Left cardiac atrium (tissue), 4 donors: Measurements from ENCODE around the gene NRIP1. TPM values are rescaled to one million over a fixed set of nuclear protein-coding genes. Genes with fewer than 3 reads are reported as not detected.

Source experiments
- ATAC-seq, 2 donors: fragments of 200-7000 bp; cut with Tn5 transposase; one replicate each; pipeline ENCODE4 v1.9.1; 2020; ENCODE audit warnings: mild to moderate bottlenecking in 2 of 2, moderate library complexity in 2 of 2
- DNase-seq: peaks from one replicate; pipeline ENCODE4 v3.0.0-alpha.2; 2020
- intact Hi-C, 2 donors: fragments of 100-400 bp; cut with DNase I; formaldehyde crosslinking; loops; one replicate each; pipeline versions ENCODE4 v1.14.1 to v1.15.1; 2022 to 2023
- total RNA-seq, 2 donors: library from RNA; stranded (reverse); fragmentation: NEBNext Ultra II Directional; extraction: Animal tissue kit (Norgen Biotek cat#: 25700); gene quantifications; one replicate each; pipeline ENCODE4 v1.2.1, GENCODE V29; 2021
- donor health status: DM: no; HTN: yes; CAD: no.
- donor health status: DM: no; HTN: yes; CAD: no; lungs with severe emphysema.
- donor health status: DM: yes; HTN: yes; CAD: no.
- donor health status: Dilated cardiomyopathy.

The NRIP1 gene
- total RNA-seq, 2 donors from 2014 or later = 30.1 to 36.4 TPM

DNA sequence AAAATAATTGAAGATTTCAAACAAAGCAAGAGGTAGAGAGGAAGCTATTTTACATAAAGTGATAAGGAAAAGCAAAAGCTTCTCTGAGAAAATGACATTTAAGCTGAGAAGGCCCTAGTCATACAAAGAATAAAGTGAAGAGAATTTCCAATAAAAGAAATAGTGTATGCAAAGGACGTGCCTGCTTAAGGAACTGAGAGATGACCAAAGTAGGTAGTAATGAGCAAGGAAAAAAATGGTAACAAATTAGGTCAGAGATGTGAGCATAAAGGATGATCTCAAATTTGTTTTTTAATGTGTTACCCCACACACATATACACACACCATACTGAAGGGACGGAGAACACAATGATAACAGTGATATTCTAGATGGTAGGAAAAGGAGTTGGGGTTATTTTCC is 46.4 kb downstream of the NRIP1 start:
- no peak for DNase-seq
- no peak for ATAC-seq
- intact Hi-C loops = no loop called here

DNA sequence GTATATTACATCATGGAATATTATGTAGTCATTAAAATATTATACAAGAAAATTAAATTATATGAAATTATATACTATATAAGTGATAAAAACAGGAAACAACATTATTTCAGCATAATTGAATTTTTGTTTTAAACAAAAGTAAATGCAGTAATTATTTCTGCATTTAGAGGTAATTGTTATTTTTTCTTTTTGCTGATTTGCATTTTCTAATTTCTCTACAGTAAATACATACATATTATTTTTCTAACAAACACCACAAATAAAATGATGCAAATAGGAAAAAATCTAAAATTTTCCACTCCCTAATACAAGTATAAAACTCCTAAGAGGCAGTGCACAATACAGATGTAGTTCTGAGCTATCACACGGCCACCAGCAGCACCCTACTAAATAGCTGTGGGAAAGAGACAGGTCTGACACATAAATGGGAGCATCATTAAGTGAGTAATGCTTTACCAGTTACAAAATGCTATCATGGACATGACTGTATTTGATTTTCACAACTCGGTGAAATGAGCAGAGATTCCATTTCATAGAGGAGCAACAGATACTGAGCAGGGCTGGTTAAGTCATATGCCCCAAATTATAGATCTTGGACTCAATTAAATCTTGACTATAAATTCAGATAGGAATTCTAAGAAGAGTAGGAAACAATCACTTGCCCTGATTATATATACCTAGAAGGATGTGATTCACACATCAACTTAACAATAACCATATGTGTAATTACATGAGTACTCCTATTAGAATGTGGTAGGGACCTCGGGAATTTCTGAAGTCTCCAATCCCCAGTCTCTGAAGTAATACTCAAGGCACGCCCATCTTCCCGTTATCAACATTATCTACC is 49.0 kb downstream of the NRIP1 start:
- DNase-seq = no peak
- ATAC-seq = no peak
- intact Hi-C loops = no loop called here

DNA sequence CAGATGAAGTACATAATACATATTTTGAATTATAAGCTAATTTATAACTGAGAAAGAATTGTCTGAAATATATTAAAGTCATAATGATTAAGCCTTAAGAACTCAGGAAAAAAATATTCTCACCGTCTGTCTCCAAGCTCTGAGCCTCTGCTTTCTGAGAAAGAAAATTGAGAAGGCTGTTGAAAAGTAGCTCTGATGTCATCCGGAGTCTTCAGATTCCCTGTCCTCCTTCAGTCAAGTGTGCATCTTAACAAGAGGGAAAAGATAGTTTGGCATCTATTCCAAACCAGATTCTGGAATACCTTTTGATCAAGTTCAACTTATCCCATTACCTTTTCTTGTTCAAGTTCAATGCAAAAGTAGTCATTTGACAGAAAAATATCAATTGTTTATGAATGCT is 50.6 kb downstream of the NRIP1 start:
- intact Hi-C loops = no loop called here
- DNase-seq (no peak), ATAC-seq (no peak)

DNA sequence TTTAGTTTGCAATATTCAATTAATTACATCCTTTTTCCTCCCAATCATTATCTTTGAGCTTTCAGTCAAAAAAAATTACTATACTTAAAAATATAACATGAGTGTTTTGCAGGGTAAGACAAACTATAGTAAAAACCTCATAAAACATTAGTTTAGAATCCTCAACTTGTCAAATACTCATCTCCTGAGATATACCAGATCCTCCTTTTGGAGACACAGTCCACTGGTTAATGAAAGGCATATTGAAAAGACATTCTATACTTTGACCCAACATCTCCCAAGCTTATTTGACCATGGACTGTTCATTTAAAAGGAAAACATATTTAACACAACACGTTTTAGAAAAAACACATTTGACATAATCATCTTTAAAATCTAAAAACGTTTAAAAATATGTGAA is 52.8 kb downstream of the NRIP1 start:
- ATAC-seq (no peak), DNase-seq (no peak)
- intact Hi-C loops = no loop called here

- DNase-seq (no peak), ATAC-seq (no peak)
- intact Hi-C loops = no loop called here
Measured at GRCh38 chr21:15010645-15011044, 54.2 kb downstream of the NRIP1 start.

- intact Hi-C loops = no loop called here
- DNase-seq (no peak), ATAC-seq (no peak)
Measured at GRCh38 chr21:15009837-15010363, 54.9 kb downstream of the NRIP1 start.

DNA sequence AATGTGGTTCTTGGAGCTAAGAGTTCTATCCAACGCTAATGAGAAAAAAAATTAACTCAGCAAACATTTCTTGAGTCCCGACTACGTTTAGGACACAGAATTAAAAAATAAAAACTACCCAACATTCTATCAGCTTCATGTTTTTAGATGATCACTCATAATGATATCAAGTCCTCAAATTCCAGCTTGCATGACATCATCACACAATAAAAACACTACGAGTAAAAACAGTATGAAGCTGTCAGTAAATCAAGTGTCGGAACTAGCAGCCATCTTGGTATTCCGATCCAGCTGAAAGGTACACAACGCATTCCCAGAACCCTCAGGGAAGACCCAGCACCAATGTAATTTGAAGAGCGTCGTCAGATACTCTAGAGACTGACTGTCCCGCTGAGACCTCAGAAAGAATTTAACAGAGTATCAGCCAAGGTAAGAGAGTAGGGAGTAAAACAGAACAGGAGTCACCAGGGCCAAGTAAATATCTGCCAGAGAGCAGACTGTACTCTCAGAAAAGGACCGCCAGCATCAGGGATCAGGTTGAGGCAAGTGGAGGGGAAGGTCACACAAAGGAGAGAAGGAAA is 57.0 kb downstream of the NRIP1 start:
- no peak for DNase-seq
- intact Hi-C loops = no loop called here
- no peak for ATAC-seq

- intact Hi-C loops = no loop called here
- DNase-seq (no peak), ATAC-seq (peak in 1 of 2 donors; percentile 18)
Measured at GRCh38 chr21:15006594-15007230, 58.1 kb downstream of the NRIP1 start.

DNA sequence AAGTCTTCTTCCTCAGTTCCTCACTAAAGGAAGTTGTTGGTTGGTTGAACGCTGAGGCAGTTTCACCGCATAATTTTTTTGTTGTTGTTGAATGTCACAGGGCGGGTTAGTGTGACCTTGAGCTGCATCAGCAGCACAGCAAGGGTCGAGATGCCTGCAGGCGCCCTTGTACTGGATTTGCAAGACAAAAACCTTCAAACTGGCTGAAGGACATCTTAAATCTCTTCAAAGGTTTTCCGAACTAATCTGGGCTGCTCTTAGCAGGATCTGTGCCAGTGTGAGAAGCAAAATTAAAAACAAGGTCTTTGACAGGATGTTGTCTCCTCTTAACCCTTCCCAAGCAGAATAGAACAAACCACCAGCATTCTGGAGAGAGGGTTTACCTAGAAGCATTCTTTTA is 59.4 kb downstream of the NRIP1 start:
- DNase-seq = no peak
- peak; percentile 30 to 43 for ATAC-seq
- intact Hi-C loops = no loop called here

DNA sequence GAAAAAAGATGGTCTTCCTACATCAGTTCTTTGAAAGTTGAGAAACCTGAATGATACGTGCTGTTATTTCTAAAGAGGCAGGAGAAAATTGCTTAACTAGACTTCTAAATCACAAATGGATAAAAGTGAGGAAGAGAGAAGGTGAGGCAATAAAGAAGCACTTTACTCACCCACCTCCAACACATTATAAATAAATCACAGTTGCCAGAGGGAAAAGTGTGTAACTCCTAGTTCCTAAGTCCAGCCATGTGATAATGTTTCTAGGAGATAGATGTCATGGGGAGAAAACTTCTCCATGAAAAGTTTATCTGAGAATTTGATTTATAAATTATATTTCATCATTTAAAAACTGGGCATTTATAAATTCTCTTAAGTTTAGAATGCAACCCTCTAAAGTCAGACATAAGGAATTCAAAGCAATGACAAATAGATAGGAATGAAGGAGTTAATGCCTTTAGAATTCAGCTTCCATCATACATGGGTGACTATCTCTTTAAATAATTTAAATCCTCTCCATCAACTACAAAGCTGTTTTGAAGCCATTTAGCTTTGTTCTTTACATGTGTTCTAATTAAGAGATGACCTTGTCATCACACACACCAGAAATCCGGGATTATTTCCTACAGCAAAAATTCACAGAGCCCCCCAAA is 60.0 kb downstream of the NRIP1 start:
- intact Hi-C loops = no loop called here
- no peak for DNase-seq
- ATAC-seq = no peak

- DNase-seq (no peak), ATAC-seq (no peak)
- intact Hi-C loops = no loop called here
Measured at GRCh38 chr21:15003463-15004135, 61.2 kb downstream of the NRIP1 start.

DNA sequence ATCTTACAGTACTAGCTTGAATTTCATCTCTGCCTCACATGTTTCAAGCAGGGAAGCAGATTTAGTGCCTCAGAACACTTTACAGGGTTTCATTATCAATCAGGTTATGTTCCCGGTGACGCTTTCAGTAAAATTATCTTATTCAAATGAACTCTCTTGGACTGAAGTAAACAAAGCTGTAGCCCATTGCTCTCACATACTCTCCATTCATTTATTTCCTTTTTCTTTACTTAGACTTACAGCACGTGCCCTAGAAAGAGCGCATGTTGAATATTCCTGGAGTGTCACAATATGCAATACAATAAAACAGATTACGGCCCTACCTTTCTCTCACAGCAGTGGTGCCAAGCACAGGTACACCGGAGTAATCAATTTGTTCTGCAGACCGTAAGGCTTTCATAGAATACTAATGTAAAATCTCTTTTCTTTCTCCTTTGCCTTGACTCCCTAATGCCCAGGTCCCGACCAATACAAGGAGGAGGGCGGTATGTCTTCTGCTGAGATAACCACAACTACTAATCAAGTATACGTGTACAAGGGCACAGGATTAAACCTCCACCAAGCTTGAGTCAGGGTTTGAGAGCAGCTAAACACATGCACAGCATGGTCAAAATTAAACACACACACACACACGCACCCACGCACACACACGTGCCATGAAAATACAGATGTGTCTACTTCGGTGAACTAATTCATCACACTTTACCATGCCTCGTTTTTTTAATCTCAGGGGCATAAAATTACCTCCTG is 62.8 kb downstream of the NRIP1 start:
- no peak for DNase-seq
- intact Hi-C loops = no loop called here
- no peak for ATAC-seq

DNA sequence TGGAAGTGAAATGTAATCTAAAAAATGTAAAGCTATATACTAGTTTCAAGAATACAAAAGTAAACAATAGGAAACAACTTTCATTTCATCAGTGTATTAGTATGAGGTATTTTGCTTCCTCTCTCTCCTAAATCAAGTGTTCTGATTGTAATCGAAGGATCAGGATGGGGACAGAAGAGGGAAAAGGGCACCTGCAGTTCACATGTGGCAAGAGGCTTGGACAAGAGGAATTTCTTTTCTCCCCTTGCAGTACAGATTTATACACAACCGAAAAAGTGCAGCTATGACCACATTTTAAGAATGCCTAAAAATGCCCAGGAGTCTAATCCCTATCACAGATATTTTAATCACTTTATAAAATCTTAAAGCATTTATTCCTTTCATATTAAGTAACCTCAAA is 63.7 kb downstream of the NRIP1 start:
- intact Hi-C loops = no loop called here
- DNase-seq = no peak
- no peak for ATAC-seq

- DNase-seq (no peak), ATAC-seq (no peak)
- intact Hi-C loops = no loop called here
Measured at GRCh38 chr21:15000081-15000480, 64.7 kb downstream of the NRIP1 start.

DNA sequence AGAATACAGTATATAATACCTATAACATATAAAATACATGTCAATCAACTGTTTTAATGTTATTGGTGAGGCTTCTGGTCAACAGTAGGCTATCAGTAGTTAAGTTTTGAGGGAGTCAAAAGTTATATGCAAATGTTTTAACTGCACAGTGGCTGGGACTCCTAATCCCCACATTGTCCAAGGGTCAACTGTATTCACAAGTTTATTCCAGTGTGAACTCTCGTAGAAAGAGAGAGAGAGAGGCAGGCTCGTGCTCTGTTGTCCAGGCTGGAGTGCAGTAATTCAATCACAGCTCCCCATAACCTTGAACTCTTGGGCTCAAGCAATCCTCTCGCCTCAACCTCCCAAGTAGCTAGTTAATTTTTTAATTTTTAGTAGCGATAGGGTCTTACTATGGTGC is 66.0 kb downstream of the NRIP1 start:
- intact Hi-C loops = no loop called here
- DNase-seq (no peak), ATAC-seq (no peak)

DNA sequence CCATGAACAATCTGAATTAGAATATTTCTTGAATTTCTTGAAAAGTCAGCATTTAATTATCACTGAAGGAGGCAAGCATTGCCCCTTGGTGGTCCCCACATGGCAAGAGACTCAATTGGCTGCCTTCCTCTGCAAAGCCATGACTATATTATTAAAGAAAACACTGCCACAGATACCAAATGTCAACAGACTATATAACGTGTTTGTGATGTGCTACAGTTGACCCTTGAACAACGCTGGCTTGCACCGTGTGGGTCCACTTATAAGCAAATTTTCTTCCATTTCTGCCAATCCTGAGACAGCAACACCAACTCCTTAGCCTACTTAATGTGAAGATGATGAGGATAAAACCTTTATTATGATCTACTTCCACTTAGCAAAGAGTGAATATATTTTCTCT is 66.5 kb downstream of the NRIP1 start:
- DNase-seq (no peak), ATAC-seq (no peak)
- intact Hi-C loops = no loop called here

DNA sequence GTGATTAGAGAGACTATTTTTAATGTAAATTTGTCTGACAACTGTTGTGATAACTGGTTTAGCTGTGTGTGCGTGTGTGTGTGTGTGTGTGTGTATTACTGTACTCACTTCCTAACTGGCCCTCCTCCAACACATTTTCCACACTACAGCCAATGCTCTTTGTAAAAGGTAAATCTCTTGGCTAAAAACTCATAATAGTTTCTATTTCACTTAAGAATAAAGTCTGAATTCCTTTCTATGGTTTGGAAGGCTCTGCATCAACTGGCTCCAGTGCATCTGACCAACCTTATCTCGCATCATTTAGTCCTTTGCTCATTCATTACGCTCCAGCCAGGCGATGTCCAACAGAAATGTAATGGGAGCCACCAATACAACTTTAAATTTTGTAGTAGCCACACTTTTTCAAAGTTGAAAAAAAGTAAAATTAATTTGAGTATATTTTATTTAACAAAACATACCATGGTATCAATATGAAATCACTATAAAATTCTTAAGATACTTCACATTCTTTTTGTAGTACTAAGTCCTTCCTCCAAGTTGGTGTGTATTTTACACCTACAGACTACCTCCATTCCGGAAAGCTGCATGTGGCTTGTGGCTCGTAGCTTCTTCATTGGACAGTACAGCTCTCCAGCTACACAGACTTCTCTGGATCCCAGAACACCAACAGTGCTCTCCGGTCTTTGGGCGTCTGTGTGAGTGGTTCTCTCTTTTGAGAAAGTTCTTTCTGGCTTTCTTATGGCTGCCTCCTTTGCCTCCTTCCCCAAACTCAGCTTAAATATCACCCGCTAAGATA is 68.9 kb downstream of the NRIP1 start:
- peak in 1 of 2 donors; percentile 29 for ATAC-seq
- DNase-seq = no peak

GRCh38 chr21:14995226-14995625 is 69.6 kb downstream of the NRIP1 start:
- DNase-seq = no peak
- intact Hi-C loops = no loop called here
- ATAC-seq = no peak

More for the DNA sequence above, 68.9 kb downstream of the NRIP1 start:
- intact Hi-C loops = no loop called here
